ENCODE measurements around the gene BMP8B.

- TF ChIP-seq CTCF (IDR thresholded peaks at IDR 0.05; ENCODE audit: insufficient read depth, low read length, poor library complexity, severe bottlenecking), result no peak
- no peak for TF ChIP-seq EZH2phosphoT487 (conservative IDR thresholded peaks at IDR 0.05; ENCODE audit: low read length)
Measured at GRCh38 chr1:39759436-39759726, 29.3 kb downstream of the BMP8B start.

All from SU-DHL-6 (cell line).